H9 (cell line): ENCODE results near the gene ZNF622. TPM values are rescaled to one million over a fixed set of nuclear protein-coding genes. Genes with fewer than 3 reads are reported as not detected.

Source experiments
- DNase-seq: peaks from one replicate; pipeline ENCODE4 v3.0.0-alpha.2; 2017
- H2AFZ ChIP-seq: one replicate; pipeline ENCODE4 v1.6.1; 2013; ENCODE audit warnings: mild to moderate bottlenecking, low read length, control low read depth, moderate library complexity
- H2AK5ac ChIP-seq: 2 replicates; pipeline ENCODE4 v1.6.1; 2013; ENCODE audit warnings: low read length, control low read depth, mixed read lengths; ENCODE audit not compliant: insufficient read length
- H2BK120ac ChIP-seq: one replicate; pipeline ENCODE4 v1.6.1; 2013; ENCODE audit warnings: low read depth, mild to moderate bottlenecking, low read length, control low read depth, inconsistent platforms; ENCODE audit not compliant: poor library complexity, severe bottlenecking
- H2BK12ac ChIP-seq: 2 replicates; pipeline ENCODE4 v1.6.1; 2013; ENCODE audit warnings: low read length, control low read depth, mixed read lengths, low read depth; ENCODE audit not compliant: insufficient read length
- H2BK15ac ChIP-seq: 2 replicates; pipeline ENCODE4 v1.6.1; 2013; ENCODE audit warnings: low read depth, low read length, control low read depth
- H2BK20ac ChIP-seq: one replicate; pipeline ENCODE4 v1.6.1; 2013; ENCODE audit warnings: low read depth, mild to moderate bottlenecking, low read length, control low read depth, inconsistent platforms; ENCODE audit not compliant: poor library complexity, severe bottlenecking
- H2BK5ac ChIP-seq: 2 replicates; pipeline ENCODE4 v1.6.1; 2013; ENCODE audit warnings: low read length, control low read depth, mixed read lengths; ENCODE audit not compliant: insufficient read length
- H3K14ac ChIP-seq: 2 replicates; pipeline ENCODE4 v1.6.1; 2013; ENCODE audit warnings: low read length, control low read depth; ENCODE audit not compliant: insufficient read depth
- H3K18ac ChIP-seq: 2 replicates; pipeline ENCODE4 v1.6.1; 2013; ENCODE audit warnings: low read depth, mild to moderate bottlenecking, mixed read lengths, low read length, control low read depth; ENCODE audit not compliant: insufficient read length
- H3K23ac ChIP-seq: 2 replicates; pipeline ENCODE4 v1.6.1; 2013; ENCODE audit warnings: low read length, control low read depth, mixed read lengths, low read depth; ENCODE audit not compliant: insufficient read length
- H3K23me2 ChIP-seq: 2 replicates; pipeline ENCODE4 v1.6.1; 2013; ENCODE audit warnings: low read depth, mild to moderate bottlenecking, mixed read lengths, low read length, control low read depth; ENCODE audit not compliant: insufficient read length, poor library complexity, severe bottlenecking
- H3K27ac ChIP-seq: 2 replicates; pipeline ENCODE4 v1.5.1; 2013; ENCODE audit warnings: low read length, control low read depth, mixed read lengths, low read depth; ENCODE audit not compliant: insufficient read length
- H3K27me3 ChIP-seq: 2 replicates; pipeline ENCODE4 v1.6.1; 2013; ENCODE audit warnings: low read length, control low read depth, inconsistent platforms; ENCODE audit not compliant: insufficient read depth
- H3K4ac ChIP-seq: 2 replicates; pipeline ENCODE4 v1.6.1; 2013; ENCODE audit warnings: low read depth, mild to moderate bottlenecking, control low read depth, inconsistent platforms, low read length, moderate library complexity
- H3K4me1 ChIP-seq: 2 replicates; pipeline ENCODE4 v1.6.1; 2013; ENCODE audit warnings: low read length, control low read depth, inconsistent platforms; ENCODE audit not compliant: insufficient read depth
- H3K4me2 ChIP-seq: 2 replicates; pipeline ENCODE4 v1.6.1; 2013; ENCODE audit warnings: low read length, control low read depth, mixed read lengths; ENCODE audit not compliant: insufficient read length, insufficient read depth
- H3K56ac ChIP-seq: 2 replicates; pipeline ENCODE4 v1.6.1; 2013; ENCODE audit warnings: low read depth, mild to moderate bottlenecking, mixed read lengths, low read length, control low read depth; ENCODE audit not compliant: insufficient read length
- H3K79me1 ChIP-seq: 2 replicates; pipeline ENCODE4 v1.6.1; 2013; ENCODE audit warnings: low read depth, mild to moderate bottlenecking, moderate library complexity, low read length, control low read depth, inconsistent platforms; ENCODE audit not compliant: insufficient read depth, poor library complexity, severe bottlenecking
- H3K79me2 ChIP-seq: 2 replicates; pipeline ENCODE4 v1.6.1; 2013; ENCODE audit warnings: low read length, control low read depth, inconsistent platforms; ENCODE audit not compliant: insufficient read depth
- H3K9ac ChIP-seq: 2 replicates; pipeline ENCODE4 v1.6.1; 2013; ENCODE audit warnings: low read length, control low read depth, mixed read lengths; ENCODE audit not compliant: insufficient read length; ENCODE audit errors: extremely low read depth
- H3K9me3 ChIP-seq: one replicate; pipeline ENCODE4 v1.6.1; 2013; ENCODE audit warnings: low read depth, low read length, inconsistent platforms; ENCODE audit not compliant: control insufficient read depth
- H3T11ph ChIP-seq: one replicate; pipeline ENCODE4 v1.6.1; 2013; ENCODE audit warnings: mild to moderate bottlenecking, low read length, control low read depth, inconsistent platforms
- H4K20me1 ChIP-seq: one replicate; pipeline ENCODE4 v1.6.1; 2013; ENCODE audit not compliant: control insufficient read depth, insufficient read length, insufficient read depth
- H4K5ac ChIP-seq: 2 replicates; pipeline ENCODE4 v1.6.1; 2013; ENCODE audit warnings: low read depth, mild to moderate bottlenecking, mixed read lengths, low read length, control low read depth; ENCODE audit not compliant: insufficient read length
- H4K8ac ChIP-seq: replicated peaks from 2 replicates; pipeline ENCODE4 v1.6.1; 2013; ENCODE audit warnings: low read length, control low read depth, mixed read lengths, low read depth; ENCODE audit not compliant: insufficient read length
- H4K91ac ChIP-seq: 2 replicates; pipeline ENCODE4 v1.6.1; 2013; ENCODE audit warnings: low read depth, mild to moderate bottlenecking, moderate library complexity, mixed read lengths, low read length, control low read depth; ENCODE audit not compliant: insufficient read length
- H3K27ac Mint-ChIP-seq, 3 experiments: 2 replicates in 2 of 3; 3 replicates in 1 of 3; pipeline ENCODE4 v1.8.0; 2020 to 2021; ENCODE audit warnings: mixed read lengths in 3 of 3, mild to moderate bottlenecking in 1 of 3, moderate library complexity in 1 of 3
- H3K27me3 Mint-ChIP-seq: 2 replicates; pipeline ENCODE4 v1.8.0; 2021; ENCODE audit warnings: low read depth, mild to moderate bottlenecking, moderate library complexity, mixed read lengths
- H3K36me3 Mint-ChIP-seq, 3 experiments: 2 replicates in 2 of 3; 3 replicates in 1 of 3; pipeline ENCODE4 v1.8.0; 2020 to 2021; ENCODE audit warnings: low read depth in 3 of 3, mixed read lengths in 3 of 3; ENCODE audit not compliant: insufficient read depth in 1 of 3
- H3K4me1 Mint-ChIP-seq, 2 experiments: 2 replicates each; pipeline ENCODE4 v1.8.0; 2020; ENCODE audit warnings: mixed read lengths in 2 of 2
- H3K4me3 Mint-ChIP-seq, 2 experiments: 2 replicates in 1 of 2; 3 replicates in 1 of 2; pipeline ENCODE4 v1.8.0; 2020 to 2021; ENCODE audit warnings: mild to moderate bottlenecking in 2 of 2, mixed read lengths in 2 of 2, moderate library complexity in 1 of 2
- H3K9me3 Mint-ChIP-seq, 2 experiments: 2 replicates in 1 of 2; 3 replicates in 1 of 2; pipeline ENCODE4 v1.8.0; 2020; ENCODE audit warnings: mild to moderate bottlenecking in 2 of 2, mixed read lengths in 2 of 2, moderate library complexity in 1 of 2
- WGBS: extraction: QIAGEN DNeasy Blood & Tissue Kit; methylation state at CpG from one replicate; pipeline ENCODE4 v1.1.7; 2013; ENCODE audit warnings: missing lambda C conversion rate, low lambda C conversion rate, mixed read lengths; ENCODE audit not compliant: insufficient read length; ENCODE audit errors: extremely low coverage; 5-methylcytosine and 5-hydroxymethylcytosine counted together
- total RNA-seq: library from RNA; stranded (reverse); gene quantifications from 2 replicates; pipeline ENCODE4 v1.2.1, GENCODE V29; 2021
- TF ChIP-seq, protein P1 (sequence below): fragments of 200-600 bp; sonication (generic); conservative IDR thresholded peaks from 3 replicates; pipeline ENCODE4 v1.8.0; 2021; ENCODE audit warnings: antibody characterized with exemption, mild to moderate bottlenecking

Gene ZNF622
- total RNA-seq, 1 experiment from 2014 or later = 42.2 TPM

DNA sequence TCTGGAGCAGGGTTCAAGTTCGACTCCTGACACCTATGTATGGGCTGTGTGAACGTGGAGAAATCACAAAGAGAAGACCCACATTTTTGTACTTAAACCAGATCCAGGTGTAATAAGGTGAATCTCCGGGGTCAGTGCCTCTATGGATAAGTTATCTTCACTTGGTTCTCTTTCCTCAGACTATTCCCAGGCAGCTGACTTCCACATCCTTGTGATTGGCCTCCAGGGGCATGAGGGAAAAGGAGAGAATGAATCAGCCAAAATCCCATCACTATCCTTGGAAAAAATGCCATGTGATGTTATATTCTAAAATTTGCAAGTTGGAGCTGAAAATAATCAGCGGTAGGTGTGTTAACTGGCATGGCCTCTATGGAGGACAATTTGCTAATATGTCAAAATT is 37.2 kb downstream of the ZNF622 start:
- no peak overlapping the region for H3K23ac ChIP-seq
- peak overlapping the region; percentile 83 for H2BK20ac ChIP-seq
- H3T11ph ChIP-seq = no peak overlapping the region
- H3K79me2 ChIP-seq = no peaks in the 10 kb centered on the region
- H4K20me1 ChIP-seq = no peaks in the 10 kb centered on the region
- Mint-ChIP-seq H3K27me3 (peaks cover 4% of the 10 kb centered on the region; the same call in 1 of the 2 replicates), H3K27ac (no peak overlapping the region), H3K9me3 (no peaks in the 10 kb centered on the region), H3K4me1 (peaks cover 56 to 60% of the 10 kb centered on the region in 2 experiments), H3K4me3 (no peak overlapping the region), H3K36me3 (no peaks in the 10 kb centered on the region; a peak in 1 of 7 replicates)
- no peak overlapping the region for H3K4ac ChIP-seq
- H3K18ac ChIP-seq = no peak overlapping the region
- H3K4me2 ChIP-seq = no peak overlapping the region
- H3K27me3 ChIP-seq = no peaks in the 10 kb centered on the region
- no peaks in the 10 kb centered on the region for H3K23me2 ChIP-seq
- no peak overlapping the region for H3K56ac ChIP-seq
- TF ChIP-seq, protein P1, sequence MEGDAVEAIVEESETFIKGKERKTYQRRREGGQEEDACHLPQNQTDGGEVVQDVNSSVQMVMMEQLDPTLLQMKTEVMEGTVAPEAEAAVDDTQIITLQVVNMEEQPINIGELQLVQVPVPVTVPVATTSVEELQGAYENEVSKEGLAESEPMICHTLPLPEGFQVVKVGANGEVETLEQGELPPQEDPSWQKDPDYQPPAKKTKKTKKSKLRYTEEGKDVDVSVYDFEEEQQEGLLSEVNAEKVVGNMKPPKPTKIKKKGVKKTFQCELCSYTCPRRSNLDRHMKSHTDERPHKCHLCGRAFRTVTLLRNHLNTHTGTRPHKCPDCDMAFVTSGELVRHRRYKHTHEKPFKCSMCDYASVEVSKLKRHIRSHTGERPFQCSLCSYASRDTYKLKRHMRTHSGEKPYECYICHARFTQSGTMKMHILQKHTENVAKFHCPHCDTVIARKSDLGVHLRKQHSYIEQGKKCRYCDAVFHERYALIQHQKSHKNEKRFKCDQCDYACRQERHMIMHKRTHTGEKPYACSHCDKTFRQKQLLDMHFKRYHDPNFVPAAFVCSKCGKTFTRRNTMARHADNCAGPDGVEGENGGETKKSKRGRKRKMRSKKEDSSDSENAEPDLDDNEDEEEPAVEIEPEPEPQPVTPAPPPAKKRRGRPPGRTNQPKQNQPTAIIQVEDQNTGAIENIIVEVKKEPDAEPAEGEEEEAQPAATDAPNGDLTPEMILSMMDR = peak; percentile 50; the same call in 2 of the 3 replicates
- no peak overlapping the region for H4K8ac ChIP-seq
- no peaks in the 10 kb centered on the region for H3K79me1 ChIP-seq
- H3K9me3 ChIP-seq = no peaks in the 10 kb centered on the region
- H4K91ac ChIP-seq = no peak overlapping the region
- no peak overlapping the region for H2BK120ac ChIP-seq
- no CpG with 5 or more reads among the region's 4 CpGs for whole genome bisulfite sequencing
- H3K27ac ChIP-seq = no peak overlapping the region
- no peak for DNase-seq
- no peak overlapping the region for H2BK5ac ChIP-seq
- no peak overlapping the region for H2AFZ ChIP-seq
- H2BK15ac ChIP-seq = no peak overlapping the region
- H2AK5ac ChIP-seq = no peak overlapping the region
- H2BK12ac ChIP-seq = no peak overlapping the region
- no peak overlapping the region for H3K14ac ChIP-seq
- H3K4me1 ChIP-seq = peaks cover 14% of the 10 kb centered on the region; the same call in 1 of the 2 replicates
- H3K9ac ChIP-seq = no peak overlapping the region
- H4K5ac ChIP-seq = no peak overlapping the region
